Neuronal stem cell (in vitro differentiated cells): Measurements from ENCODE around the gene DPP6.
A peak's percentile ranks its signal among the peaks of the same experiment; 100 is the strongest.
"Not testable (repeated sequence)": the region's sequence is repeated elsewhere in the genome, so short reads cannot be mapped to it uniquely, and the experiment has no call there.

Experiments used
- DNase-seq: peaks from one replicate; pipeline ENCODE4 v3.0.0-alpha.2; 2013; ENCODE audit warnings: low spot score
- H2AFZ ChIP-seq: one replicate; pipeline ENCODE4 v1.6.1; 2013; ENCODE audit warnings: mild to moderate bottlenecking, low read length, inconsistent platforms
- H2AK5ac ChIP-seq: 2 replicates; pipeline ENCODE4 v1.6.1; 2013; ENCODE audit warnings: low read depth, mild to moderate bottlenecking, inconsistent platforms, low read length, moderate library complexity, mixed read lengths
- H2BK120ac ChIP-seq: 2 replicates; pipeline ENCODE4 v1.6.1; 2013; ENCODE audit warnings: low read depth, mild to moderate bottlenecking, inconsistent platforms, low read length, moderate library complexity, mixed read lengths
- H2BK12ac ChIP-seq: one replicate; pipeline ENCODE4 v1.6.1; 2013; ENCODE audit warnings: low read length, inconsistent platforms
- H2BK15ac ChIP-seq: 2 replicates; pipeline ENCODE4 v1.6.1; 2013; ENCODE audit warnings: mild to moderate bottlenecking, low read length, inconsistent platforms, mixed read lengths
- H2BK5ac ChIP-seq: one replicate; pipeline ENCODE4 v1.6.1; 2013; ENCODE audit warnings: inconsistent platforms, mild to moderate bottlenecking, low read length, moderate library complexity
- H3K14ac ChIP-seq: one replicate; pipeline ENCODE4 v1.6.1; 2013; ENCODE audit warnings: low read length, inconsistent platforms
- H3K18ac ChIP-seq: 2 replicates; pipeline ENCODE4 v1.6.1; 2013; ENCODE audit warnings: low read length, inconsistent platforms
- H3K23ac ChIP-seq: 2 replicates; pipeline ENCODE4 v1.6.1; 2013; ENCODE audit warnings: low read depth, mild to moderate bottlenecking, mixed read lengths, low read length, inconsistent platforms; ENCODE audit not compliant: poor library complexity
- H3K27ac ChIP-seq: replicated peaks from 3 replicates; pipeline ENCODE4 v1.5.1; 2013; ENCODE audit warnings: low read length, inconsistent platforms
- H3K27me3 ChIP-seq, 3 experiments: 2 replicates each; pipeline ENCODE4 v1.6.1; 2013; ENCODE audit warnings: low read length in 3 of 3, mild to moderate bottlenecking in 2 of 3, inconsistent platforms in 1 of 3, low read depth in 1 of 3, mixed read lengths in 1 of 3, moderate library complexity in 1 of 3; ENCODE audit not compliant: control insufficient read depth in 3 of 3, insufficient read depth in 3 of 3
- H3K36me3 ChIP-seq, 2 donors: replicated peaks in 1 of 2; 2 replicates each; pipeline ENCODE4 v1.6.1; 2013; ENCODE audit warnings: low read length in 2 of 2; ENCODE audit not compliant: control insufficient read depth in 2 of 2, insufficient read depth in 2 of 2
- H3K4ac ChIP-seq: 2 replicates; pipeline ENCODE4 v1.6.1; 2013; ENCODE audit warnings: inconsistent platforms, mild to moderate bottlenecking, low read length, moderate library complexity
- H3K4me1 ChIP-seq, 2 donors: 1 replicate in 1 of 2; 2 replicates in 1 of 2; pipeline ENCODE4 v1.6.1; 2013; ENCODE audit warnings: low read length in 2 of 2, low read depth in 1 of 2; ENCODE audit not compliant: control insufficient read depth in 2 of 2, insufficient read depth in 1 of 2
- H3K4me2 ChIP-seq: one replicate; pipeline ENCODE4 v1.6.1; 2013; ENCODE audit warnings: mild to moderate bottlenecking, low read length, inconsistent platforms; ENCODE audit not compliant: insufficient read depth, poor library complexity, severe bottlenecking
- H3K4me3 ChIP-seq, 2 donors: 2 replicates each; pipeline ENCODE4 v1.5.1; 2013; ENCODE audit warnings: low read length in 2 of 2, mild to moderate bottlenecking in 2 of 2, inconsistent platforms in 1 of 2, moderate library complexity in 1 of 2
- H3K79me1 ChIP-seq: one replicate; pipeline ENCODE4 v1.6.1; 2013; ENCODE audit warnings: low read depth, mild to moderate bottlenecking, inconsistent platforms, low read length, moderate library complexity
- H3K9ac ChIP-seq: one replicate; pipeline ENCODE4 v1.6.1; 2013; ENCODE audit warnings: mild to moderate bottlenecking, low read depth, low read length, inconsistent platforms; ENCODE audit not compliant: poor library complexity
- H3K9me3 ChIP-seq, 2 donors: replicated peaks in 1 of 2; 2 replicates each; pipeline versions ENCODE3 to v1.6.1; 2013; ENCODE audit warnings: low read length in 2 of 2, mild to moderate bottlenecking in 2 of 2, inconsistent platforms in 1 of 2, low read depth in 1 of 2, mixed read lengths in 1 of 2, moderate library complexity in 1 of 2; ENCODE audit not compliant: control insufficient read depth in 2 of 2, insufficient read depth in 1 of 2
- H4K8ac ChIP-seq: one replicate; pipeline ENCODE4 v1.6.1; 2013; ENCODE audit warnings: low read depth, mild to moderate bottlenecking, inconsistent platforms, low read length, moderate library complexity
- H4K91ac ChIP-seq: one replicate; pipeline ENCODE4 v1.6.1; 2013; ENCODE audit warnings: low read length, low read depth, mild to moderate bottlenecking, inconsistent platforms; ENCODE audit not compliant: poor library complexity
- WGBS, 2 donors: extraction: QIAGEN DNeasy Blood & Tissue Kit; methylation state at CpG; one replicate each; pipeline ENCODE4 v1.1.7; 2013; ENCODE audit warnings: missing lambda C conversion rate in 2 of 2, mixed read lengths in 1 of 2; ENCODE audit not compliant: insufficient read length in 2 of 2, insufficient replicate concordance in 1 of 2; ENCODE audit errors: extremely low coverage in 2 of 2; 5-methylcytosine and 5-hydroxymethylcytosine counted together

DPP6 gene

GRCh38 chr7:154105063-154105462 is 52.9 kb downstream of the DPP6 start:
- not testable (repeated sequence) for DNase-seq

GRCh38 chr7:154109615-154110014 is 57.4 kb downstream of the DPP6 start:
- not testable (repeated sequence) for H4K8ac ChIP-seq, H3K9ac ChIP-seq, H3K4me1 ChIP-seq, H2AK5ac ChIP-seq, H2BK5ac ChIP-seq, H3K27ac ChIP-seq, H3K4ac ChIP-seq, H4K91ac ChIP-seq, H3K4me3 ChIP-seq, DNase-seq, H3K36me3 ChIP-seq, H3K18ac ChIP-seq, H2BK120ac ChIP-seq, H3K79me1 ChIP-seq, H3K14ac ChIP-seq, H2AFZ ChIP-seq, H3K4me2 ChIP-seq, H2BK12ac ChIP-seq, H2BK15ac ChIP-seq, H3K9me3 ChIP-seq, H3K23ac ChIP-seq, H3K27me3 ChIP-seq
- WGBS, 2 donors, result no CpG with 5 or more reads among the region's 3 CpGs

More at GRCh38 chr7:154105063-154105462, 52.9 kb downstream of the DPP6 start:
- not testable (repeated sequence) for H3K27me3 ChIP-seq, H3K4me1 ChIP-seq, H2BK15ac ChIP-seq, H3K79me1 ChIP-seq, H2BK120ac ChIP-seq, H3K4me2 ChIP-seq, H2AK5ac ChIP-seq, H3K27ac ChIP-seq, H2AFZ ChIP-seq, H3K4me3 ChIP-seq, H3K4ac ChIP-seq, H3K9me3 ChIP-seq, H2BK5ac ChIP-seq, H2BK12ac ChIP-seq, H4K91ac ChIP-seq, H4K8ac ChIP-seq, H3K23ac ChIP-seq, H3K18ac ChIP-seq, H3K36me3 ChIP-seq, H3K9ac ChIP-seq
- WGBS, 2 donors, result no CpG with 5 or more reads among the region's 9 CpGs
- H3K14ac ChIP-seq, result peak overlapping the region; percentile 21

GRCh38 chr7:154113732-154114351 is 61.6 kb downstream of the DPP6 start:
- H4K8ac ChIP-seq, H3K79me1 ChIP-seq, H3K9ac ChIP-seq, H2AK5ac ChIP-seq, H2BK120ac ChIP-seq, H2BK5ac ChIP-seq, H3K36me3 ChIP-seq, H3K9me3 ChIP-seq, H3K4me1 ChIP-seq, H2BK15ac ChIP-seq, H4K91ac ChIP-seq, H3K4me2 ChIP-seq, H3K4ac ChIP-seq, H3K4me3 ChIP-seq, H2BK12ac ChIP-seq, H3K27me3 ChIP-seq, DNase-seq, H3K23ac ChIP-seq, H3K27ac ChIP-seq, H3K18ac ChIP-seq, H3K14ac ChIP-seq, H2AFZ ChIP-seq: not testable (repeated sequence)
- no CpG with 5 or more reads among the region's 4 CpGs for WGBS, 2 donors

GRCh38 chr7:154117411-154118390 is 65.5 kb downstream of the DPP6 start:
- not testable (repeated sequence) for H3K18ac ChIP-seq, DNase-seq, H4K91ac ChIP-seq, H3K79me1 ChIP-seq, H2BK5ac ChIP-seq, H3K36me3 ChIP-seq, H3K9ac ChIP-seq, H3K4ac ChIP-seq, H3K27ac ChIP-seq, H2AFZ ChIP-seq, H2BK12ac ChIP-seq, H3K4me3 ChIP-seq, H3K4me1 ChIP-seq, H3K9me3 ChIP-seq, H3K27me3 ChIP-seq, H2AK5ac ChIP-seq, H3K14ac ChIP-seq, H2BK15ac ChIP-seq, H3K4me2 ChIP-seq, H3K23ac ChIP-seq, H2BK120ac ChIP-seq, H4K8ac ChIP-seq
- WGBS, 2 donors, result no CpG with 5 or more reads among the region's 12 CpGs
